ENCODE data around the gene LCMT2. TPM values are rescaled to one million over a fixed set of nuclear protein-coding genes. Genes with fewer than 3 reads are reported as not detected.

Gene LCMT2
- total RNA-seq, 4 donors from 2014 or later, result 3.0 to 6.4 (median 3.4) TPM

GRCh38 chr15:43287254-43287653 lies 43.1 kb downstream of the LCMT2 start:
- no peak for TF ChIP-seq POLR2A (IDR thresholded peaks at IDR 0.05)
- TF ChIP-seq EP300 (IDR thresholded peaks at IDR 0.05; ENCODE audit: low read depth), result no peak
- TF ChIP-seq, protein P1, sequence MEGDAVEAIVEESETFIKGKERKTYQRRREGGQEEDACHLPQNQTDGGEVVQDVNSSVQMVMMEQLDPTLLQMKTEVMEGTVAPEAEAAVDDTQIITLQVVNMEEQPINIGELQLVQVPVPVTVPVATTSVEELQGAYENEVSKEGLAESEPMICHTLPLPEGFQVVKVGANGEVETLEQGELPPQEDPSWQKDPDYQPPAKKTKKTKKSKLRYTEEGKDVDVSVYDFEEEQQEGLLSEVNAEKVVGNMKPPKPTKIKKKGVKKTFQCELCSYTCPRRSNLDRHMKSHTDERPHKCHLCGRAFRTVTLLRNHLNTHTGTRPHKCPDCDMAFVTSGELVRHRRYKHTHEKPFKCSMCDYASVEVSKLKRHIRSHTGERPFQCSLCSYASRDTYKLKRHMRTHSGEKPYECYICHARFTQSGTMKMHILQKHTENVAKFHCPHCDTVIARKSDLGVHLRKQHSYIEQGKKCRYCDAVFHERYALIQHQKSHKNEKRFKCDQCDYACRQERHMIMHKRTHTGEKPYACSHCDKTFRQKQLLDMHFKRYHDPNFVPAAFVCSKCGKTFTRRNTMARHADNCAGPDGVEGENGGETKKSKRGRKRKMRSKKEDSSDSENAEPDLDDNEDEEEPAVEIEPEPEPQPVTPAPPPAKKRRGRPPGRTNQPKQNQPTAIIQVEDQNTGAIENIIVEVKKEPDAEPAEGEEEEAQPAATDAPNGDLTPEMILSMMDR (IDR thresholded peaks at IDR 0.05), result no peak
- TF ChIP-seq POLR2AphosphoS5 (IDR thresholded peaks at IDR 0.05), result no peak
- Histone ChIP-seq H3K36me3 (no peaks in the 10 kb centered on the region), H3K9me3 (no peaks in the 10 kb centered on the region), H3K27me3 (peaks cover 14% of the 10 kb centered on the region), H3K4me3 (no peak overlapping the region), H3K4me1 (no peaks in the 10 kb centered on the region), H3K27ac (no peak overlapping the region)
- intact Hi-C loops (cut with DNase I; ENCODE audit: low total_unique reads) (loop anchor here (10.0 kb wide), 1 partner anchor 62 kb away; the partner anchor contains the start of gene EPB42), in situ Hi-C loops (cut with MboI; ENCODE audit: low pct_ligation_motif_present in 1 of 4, low pct_unique_long_range_greater_than_20kb in 1 of 4, low sequenced_read_pairs in 3 of 4) (loop anchor here in 1 of 4 donors (25.0 kb wide), 1 partner anchor 575 kb away; no protein-coding TSS in a partner anchor)
- DNase-seq, result no peak
- WGBS, 2 donors (ENCODE audit: low coverage in 1 of 2), result 79 to 80% methylated on average over 1 to 15 of the region's 15 CpGs

DNA sequence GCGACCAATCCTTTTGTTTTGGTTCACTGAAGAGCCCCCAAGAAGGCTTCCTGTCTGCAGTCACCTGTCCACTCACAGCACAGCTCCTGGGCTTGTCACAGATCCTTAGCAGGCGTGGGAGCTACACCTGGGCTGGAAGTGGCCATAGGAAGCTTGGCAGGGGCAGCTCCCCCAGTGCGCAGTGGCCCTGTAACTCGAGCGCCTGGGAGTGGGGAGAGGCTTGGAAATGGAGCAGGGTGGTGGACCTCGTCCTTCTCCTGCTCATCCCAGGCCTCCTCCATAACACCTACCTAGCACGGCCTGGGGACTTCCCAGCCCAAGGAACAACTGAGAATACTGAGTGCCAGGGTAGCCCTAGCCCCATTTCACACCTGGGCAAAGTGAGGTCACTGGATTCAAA lies 44.3 kb downstream of the LCMT2 start:
- H3K4me3 ChIP-seq, result no peak overlapping the region
- no peaks in the 10 kb centered on the region for H3K9me3 ChIP-seq
- no peak for DNase-seq
- 64% methylated on average over 7 of the region's 7 CpGs; no CpG with 5 or more reads in 1 of the 2 donors for WGBS, 2 donors (ENCODE audit: low coverage in 1 of 2)
- peaks cover 9% of the 10 kb centered on the region for H3K27me3 ChIP-seq
- intact Hi-C loops (cut with DNase I; ENCODE audit: low total_unique reads), result loop anchor here (10.0 kb wide), 1 partner anchor 61 kb away; the partner anchor contains the start of gene EPB42
- TF ChIP-seq EP300 (IDR thresholded peaks at IDR 0.05; ENCODE audit: low read depth) (no peak), POLR2A (IDR thresholded peaks at IDR 0.05) (no peak), POLR2AphosphoS5 (IDR thresholded peaks at IDR 0.05) (no peak)
- TF ChIP-seq, protein P1 (IDR thresholded peaks at IDR 0.05), result no peak
- no peak overlapping the region for H3K27ac ChIP-seq
- H3K4me1 ChIP-seq, result no peaks in the 10 kb centered on the region
- no peaks in the 10 kb centered on the region for H3K36me3 ChIP-seq
- in situ Hi-C loops (cut with MboI; ENCODE audit: low pct_ligation_motif_present in 1 of 4, low pct_unique_long_range_greater_than_20kb in 1 of 4, low sequenced_read_pairs in 3 of 4), result loop anchor here in 1 of 4 donors (25.0 kb wide), 1 partner anchor 574 kb away; no protein-coding TSS in a partner anchor

DNA sequence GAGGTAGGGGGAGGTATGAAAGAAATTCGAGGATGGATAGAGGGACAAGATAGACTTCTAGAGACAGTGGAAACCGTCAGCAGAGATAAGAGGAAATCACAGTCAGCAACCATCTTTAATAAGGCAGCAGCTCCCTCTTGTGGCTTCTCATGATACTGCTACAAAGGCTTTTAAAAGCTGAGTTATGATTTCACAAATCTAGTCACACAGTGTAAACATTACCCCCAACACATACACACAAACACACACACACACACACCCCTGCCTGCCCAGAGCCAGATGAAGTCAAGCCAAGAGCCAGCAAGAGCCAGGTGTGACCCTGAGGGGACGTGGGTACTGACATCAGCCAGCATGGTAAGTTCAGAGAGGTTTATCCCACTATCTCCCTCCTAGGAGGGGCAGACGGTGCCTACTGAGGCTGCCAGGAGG lies 44.8 kb downstream of the LCMT2 start:
- intact Hi-C loops (cut with DNase I; ENCODE audit: low total_unique reads) (loop anchor here (10.0 kb wide), 1 partner anchor 61 kb away; the partner anchor contains the start of gene EPB42), in situ Hi-C loops (cut with MboI; ENCODE audit: low pct_ligation_motif_present in 1 of 4, low pct_unique_long_range_greater_than_20kb in 1 of 4, low sequenced_read_pairs in 3 of 4) (loop anchor here in 1 of 4 donors (25.0 kb wide), 1 partner anchor 573 kb away; no protein-coding TSS in a partner anchor)
- 0 to 4% methylated on average over 2 to 4 of the region's 4 CpGs for WGBS, 2 donors (ENCODE audit: low coverage in 1 of 2)
- H3K4me3 ChIP-seq, result no peak overlapping the region
- no peak overlapping the region for H3K27ac ChIP-seq
- no peaks in the 10 kb centered on the region for H3K36me3 ChIP-seq
- DNase-seq, result peak; percentile 39
- no peaks in the 10 kb centered on the region for H3K9me3 ChIP-seq
- H3K27me3 ChIP-seq, result peaks cover 9% of the 10 kb centered on the region
- no peaks in the 10 kb centered on the region for H3K4me1 ChIP-seq
- no peak for TF ChIP-seq POLR2A (IDR thresholded peaks at IDR 0.05)
- TF ChIP-seq, protein P1 (IDR thresholded peaks at IDR 0.05), result peak; percentile 77 to 86 (median 79)

- no peak for DNase-seq
- Histone ChIP-seq H3K27ac (no peak overlapping the region), H3K27me3 (peaks cover 9% of the 10 kb centered on the region), H3K9me3 (no peaks in the 10 kb centered on the region), H3K4me3 (no peak overlapping the region), H3K36me3 (no peaks in the 10 kb centered on the region), H3K4me1 (no peaks in the 10 kb centered on the region)
- intact Hi-C loops (cut with DNase I; ENCODE audit: low total_unique reads) (loop anchor here (10.0 kb wide), 1 partner anchor 59 kb away; the partner anchor contains the start of gene EPB42), in situ Hi-C loops (cut with MboI; ENCODE audit: low pct_ligation_motif_present in 1 of 4, low pct_unique_long_range_greater_than_20kb in 1 of 4, low sequenced_read_pairs in 3 of 4) (loop anchor here in 2 of 4 donors (5.0 to 25.0 kb wide), 2 partner anchors 51 to 571 kb away; no protein-coding TSS in a partner anchor)
- TF ChIP-seq POLR2A (IDR thresholded peaks at IDR 0.05) (no peak), POLR2AphosphoS5 (IDR thresholded peaks at IDR 0.05) (no peak), EP300 (IDR thresholded peaks at IDR 0.05; ENCODE audit: low read depth) (no peak)
- TF ChIP-seq, protein P1 (IDR thresholded peaks at IDR 0.05), result no peak
- 58% methylated on average over 1 of the region's 1 CpG; no CpG with 5 or more reads in 1 of the 2 donors for WGBS, 2 donors (ENCODE audit: low coverage in 1 of 2)
Measured at GRCh38 chr15:43283526-43283925, 46.8 kb downstream of the LCMT2 start.

Measured in transverse colon (tissue), 4 donors.